WTC11 (cell line): ENCODE data around the gene SUMF1. TPM values are rescaled to one million over a fixed set of nuclear protein-coding genes. Genes with fewer than 3 reads are reported as not detected.

ENCODE experiments used
- ATAC-seq: fragments of 200-7000 bp; cut with Tn5 transposase; 2 replicates; pipeline ENCODE4 v1.10.0; 2021; ENCODE audit warnings: mild to moderate bottlenecking, moderate library complexity
- CTCF ChIA-PET: fragments of 300-600 bp; sonication (Branson Sonifier 250); formaldehyde crosslinking; loops from one replicate; lab custom pipeline; 2021; ENCODE audit warnings: antibody characterized with exemption; lab: Charles Lee
- POLR2A ChIA-PET: fragments of 350-600 bp; sonication (Branson Sonifier 250); formaldehyde crosslinking; loops from one replicate; lab custom pipeline; 2021; ENCODE audit warnings: antibody characterized with exemption; lab: Charles Lee
- DNase-seq: peaks from one replicate; pipeline ENCODE4 v3.0.0; 2021; ENCODE audit warnings: low spot score
- H3K27ac Mint-ChIP-seq: 2 replicates; pipeline ENCODE4 v1.8.0; 2021; ENCODE audit warnings: mixed read lengths
- H3K27me3 Mint-ChIP-seq: 2 replicates; pipeline ENCODE4 v1.8.0; 2021; ENCODE audit warnings: low read depth, mild to moderate bottlenecking, moderate library complexity, mixed read lengths
- H3K36me3 Mint-ChIP-seq: 2 replicates; pipeline ENCODE4 v1.8.0; 2021; ENCODE audit warnings: mixed read lengths
- H3K4me1 Mint-ChIP-seq: 2 replicates; pipeline ENCODE4 v1.8.0; 2022; ENCODE audit warnings: mixed read lengths
- H3K4me3 Mint-ChIP-seq: 2 replicates; pipeline ENCODE4 v1.8.0; 2021; ENCODE audit warnings: mild to moderate bottlenecking, moderate library complexity, mixed read lengths
- H3K9me3 Mint-ChIP-seq: 2 replicates; pipeline ENCODE4 v1.8.0; 2021; ENCODE audit warnings: mixed read lengths
- ATF1 ChIP-seq: sonication (generic); formaldehyde crosslinking; IDR thresholded peaks from 2 replicates; pipeline ENCODE4 v1.8.1; 2023; ENCODE audit warnings: mild to moderate bottlenecking, moderate library complexity, missing genetic modification reagents
- ATF6 ChIP-seq: sonication (generic); formaldehyde crosslinking; IDR thresholded peaks from 2 replicates; pipeline ENCODE4 v1.8.1; 2023; ENCODE audit warnings: mild to moderate bottlenecking, missing genetic modification reagents
- E2F4 ChIP-seq: sonication (generic); formaldehyde crosslinking; IDR thresholded peaks from 2 replicates; pipeline ENCODE4 v1.8.1; 2022; ENCODE audit warnings: low read depth, mild to moderate bottlenecking, moderate library complexity, missing genetic modification reagents, borderline replicate concordance
- E2F5 ChIP-seq: sonication (generic); formaldehyde crosslinking; IDR thresholded peaks from 2 replicates; pipeline ENCODE4 v1.8.1; 2022; ENCODE audit warnings: mild to moderate bottlenecking, moderate library complexity, missing genetic modification reagents
- ERG ChIP-seq: fragments of 250-450 bp; sonication (Bioruptor Pico); IDR thresholded peaks from 2 replicates; pipeline ENCODE4 v1.8.0; 2021; ENCODE audit warnings: mild to moderate bottlenecking
- FOXP4 ChIP-seq: sonication (generic); formaldehyde crosslinking; IDR thresholded peaks from 2 replicates; pipeline ENCODE4 v1.8.0; 2022; ENCODE audit warnings: mild to moderate bottlenecking, missing genetic modification reagents
- HMGXB4 ChIP-seq: sonication (generic); formaldehyde crosslinking; IDR thresholded peaks from 2 replicates; pipeline ENCODE4 v1.8.1; 2023; ENCODE audit warnings: mild to moderate bottlenecking, moderate library complexity, missing genetic modification reagents
- NFATC4 ChIP-seq: fragments of 250-450 bp; sonication (Bioruptor Pico); IDR thresholded peaks from 2 replicates; pipeline ENCODE4 v1.9.0; 2021; ENCODE audit warnings: mild to moderate bottlenecking
- PREB ChIP-seq: sonication (generic); formaldehyde crosslinking; IDR thresholded peaks from 2 replicates; pipeline ENCODE4 v1.8.1; 2022; ENCODE audit warnings: mild to moderate bottlenecking, missing genetic modification reagents, moderate library complexity, borderline replicate concordance
- SMAD3 ChIP-seq: sonication (generic); formaldehyde crosslinking; IDR thresholded peaks from 2 replicates; pipeline ENCODE4 v1.8.0; 2022; ENCODE audit warnings: missing genetic modification reagents, mild to moderate bottlenecking, borderline replicate concordance
- SMAD4 ChIP-seq: sonication (generic); formaldehyde crosslinking; IDR thresholded peaks from 2 replicates; pipeline ENCODE4 v1.8.0; 2022; ENCODE audit warnings: mild to moderate bottlenecking, missing genetic modification reagents
- TP53 ChIP-seq: sonication (generic); formaldehyde crosslinking; IDR thresholded peaks from 2 replicates; pipeline ENCODE4 v1.8.1; 2023; ENCODE audit warnings: mild to moderate bottlenecking, missing genetic modification reagents
- USF2 ChIP-seq: sonication (generic); formaldehyde crosslinking; IDR thresholded peaks from 2 replicates; pipeline ENCODE4 v1.8.1; 2023; ENCODE audit warnings: mild to moderate bottlenecking, missing genetic modification reagents, moderate library complexity
- ZNF416 ChIP-seq: fragments of 250-450 bp; sonication (Bioruptor Pico); IDR thresholded peaks from 2 replicates; pipeline ENCODE4 v1.9.0; 2021; ENCODE audit warnings: mild to moderate bottlenecking, inconsistent platforms
- total RNA-seq: library from RNA; stranded (reverse); gene quantifications from 3 replicates; pipeline ENCODE4 v1.2.3, GENCODE V29; 2021

The SUMF1 gene
- total RNA-seq, 1 experiment from 2014 or later: 10.4 TPM

GRCh38 chr3:4396006-4396405, 71.1 kb downstream of the SUMF1 start:
- no peak for DNase-seq
- peaks cover 3% of the 10 kb centered on the region; the same call in 1 of the 2 replicates for H3K9me3 Mint-ChIP-seq
- H3K36me3 Mint-ChIP-seq: peaks cover 9% of the 10 kb centered on the region
- no peak overlapping the region for H3K4me3 Mint-ChIP-seq
- ChIA-PET CTCF (no interaction called here), POLR2A (no interaction called here)
- H3K27me3 Mint-ChIP-seq: no peaks in the 10 kb centered on the region
- peaks cover 9% of the 10 kb centered on the region for H3K4me1 Mint-ChIP-seq
- TF ChIP-seq HMGXB4 (no peak), SMAD3 (CRISPR knock-in tag) (no peak), ATF6 (CRISPR knock-in tag) (no peak), E2F5 (CRISPR knock-in tag) (no peak), TP53 (CRISPR knock-in tag) (no peak), ATF1 (no peak), E2F4 (CRISPR knock-in tag) (no peak), PREB (CRISPR knock-in tag) (no peak), ERG (CRISPR knock-in tag) (no peak), ZNF416 (CRISPR knock-in tag) (no peak)
- no peak overlapping the region for H3K27ac Mint-ChIP-seq
- no peak for ATAC-seq

GRCh38 chr3:4395448-4395847, 71.6 kb downstream of the SUMF1 start:
- peaks cover 11% of the 10 kb centered on the region for H3K36me3 Mint-ChIP-seq
- POLR2A ChIA-PET: no interaction called here
- TF ChIP-seq USF2 (CRISPR knock-in tag) (no peak), SMAD4 (CRISPR knock-in tag) (no peak), NFATC4 (no peak), FOXP4 (CRISPR knock-in tag) (no peak), HMGXB4 (no peak)
- TF ChIP-seq, all 79 proteins: peak for 0
- Mint-ChIP-seq H3K27ac (no peak overlapping the region), H3K27me3 (no peaks in the 10 kb centered on the region), H3K4me1 (peaks cover 10% of the 10 kb centered on the region), H3K9me3 (peaks cover 6% of the 10 kb centered on the region; the same call in 1 of the 2 replicates), H3K4me3 (no peak overlapping the region)
- no peak for DNase-seq
- CTCF ChIA-PET: no interaction called here
- ATAC-seq: no peak
